GM18511 (cell line): Measurements from ENCODE around the gene PHC2.

Source experiments
- ATAC-seq: cut with Tn5 transposase; IDR thresholded peaks from one replicate; pipeline ENCODE4 v1.9.1; 2021; ENCODE audit warnings: mild to moderate bottlenecking, moderate library complexity; ENCODE audit not compliant: unreplicated experiment

Gene PHC2

DNA sequence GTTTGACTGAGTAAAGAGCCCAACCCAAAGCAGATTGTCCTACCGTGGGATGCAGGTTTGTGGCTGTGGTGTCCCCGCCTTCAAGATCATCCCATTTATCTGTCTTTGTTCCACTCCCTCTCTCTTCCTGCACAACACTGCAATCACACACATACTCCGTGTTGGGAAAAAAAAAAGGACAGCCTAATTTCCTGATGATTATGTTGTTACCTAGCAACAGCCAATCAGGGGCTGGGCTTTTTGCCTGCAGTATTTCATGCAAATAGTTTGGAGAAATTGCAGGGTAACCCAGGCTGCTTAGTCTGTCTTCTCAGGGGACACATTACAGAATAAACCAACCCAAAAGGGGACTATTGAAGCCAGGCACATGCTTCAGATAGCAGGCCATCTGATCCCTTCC lies 38.3 kb downstream of the PHC2 start:
- no peak for ATAC-seq

DNA sequence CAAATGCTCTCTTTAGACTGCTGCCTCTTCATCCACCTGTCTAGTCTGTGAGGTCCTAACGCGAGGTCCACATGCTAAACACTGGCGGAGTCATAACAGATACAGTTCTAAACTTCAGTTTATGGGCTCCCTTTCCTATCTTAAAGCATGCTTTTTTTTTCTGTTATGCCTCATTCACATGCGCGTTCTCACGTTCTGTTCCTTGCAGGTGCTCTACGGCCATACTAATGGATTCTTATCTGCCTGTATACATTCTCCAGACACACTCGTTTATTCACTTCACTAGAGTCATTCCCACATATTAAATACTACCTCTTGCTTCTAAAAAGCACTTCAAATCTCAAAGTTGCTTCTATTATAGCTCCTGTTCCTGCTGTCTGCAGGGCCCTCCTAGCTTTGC lies 38.7 kb downstream of the PHC2 start:
- ATAC-seq = no peak

DNA sequence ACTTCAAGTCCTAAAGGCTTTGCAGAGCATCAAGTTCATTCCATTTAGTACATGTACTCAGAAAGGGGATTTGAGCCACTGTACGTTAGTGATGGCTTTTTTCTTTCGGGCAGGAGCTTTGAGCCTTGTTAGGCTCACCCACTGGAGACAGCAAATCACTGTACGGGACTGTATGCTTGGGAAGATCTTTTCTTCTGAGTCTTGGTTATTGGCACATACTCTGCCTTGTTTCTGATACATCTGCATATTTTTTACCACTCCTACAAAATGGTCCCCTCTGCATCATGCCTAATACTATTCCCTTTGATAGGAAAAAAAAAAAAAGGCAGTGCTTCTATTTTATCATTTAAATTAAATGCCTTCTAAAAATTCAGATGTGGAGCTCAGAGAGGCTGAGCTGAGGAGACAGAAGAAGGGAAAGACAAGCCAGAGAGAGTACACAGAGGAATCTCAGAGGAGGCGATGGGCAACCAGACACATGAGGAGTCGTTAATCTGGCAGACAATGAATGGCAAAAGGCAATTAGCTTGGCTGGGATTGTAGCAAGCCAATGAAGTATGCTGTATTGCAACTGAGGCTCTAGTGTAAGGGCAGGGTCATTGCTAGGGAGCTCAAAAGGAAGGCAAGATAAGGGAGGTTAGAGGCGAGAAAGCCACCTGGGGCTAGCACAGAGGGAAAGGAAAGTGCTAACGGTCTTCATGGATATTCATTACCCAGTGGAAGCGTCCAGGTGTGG lies 39.4 kb downstream of the PHC2 start:
- no peak for ATAC-seq

DNA sequence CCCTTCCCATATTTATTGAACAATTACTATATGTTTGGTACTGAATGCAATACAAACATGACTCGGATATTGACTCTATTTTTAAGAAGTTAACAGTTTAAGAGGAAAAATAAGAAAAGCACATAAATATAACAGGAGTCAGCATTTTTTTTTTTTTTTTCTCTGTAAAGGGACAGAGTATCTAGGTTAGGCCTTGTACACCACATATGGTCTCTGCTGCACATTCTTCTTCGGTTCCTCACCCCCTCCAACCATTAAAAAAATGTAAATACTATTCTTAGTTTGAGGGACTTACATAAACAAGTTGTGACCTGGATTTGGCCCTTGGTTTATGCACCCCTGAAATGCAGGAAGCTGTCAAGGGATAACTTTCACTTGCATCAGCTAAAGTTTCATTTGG lies 40.4 kb downstream of the PHC2 start:
- no peak for ATAC-seq

DNA sequence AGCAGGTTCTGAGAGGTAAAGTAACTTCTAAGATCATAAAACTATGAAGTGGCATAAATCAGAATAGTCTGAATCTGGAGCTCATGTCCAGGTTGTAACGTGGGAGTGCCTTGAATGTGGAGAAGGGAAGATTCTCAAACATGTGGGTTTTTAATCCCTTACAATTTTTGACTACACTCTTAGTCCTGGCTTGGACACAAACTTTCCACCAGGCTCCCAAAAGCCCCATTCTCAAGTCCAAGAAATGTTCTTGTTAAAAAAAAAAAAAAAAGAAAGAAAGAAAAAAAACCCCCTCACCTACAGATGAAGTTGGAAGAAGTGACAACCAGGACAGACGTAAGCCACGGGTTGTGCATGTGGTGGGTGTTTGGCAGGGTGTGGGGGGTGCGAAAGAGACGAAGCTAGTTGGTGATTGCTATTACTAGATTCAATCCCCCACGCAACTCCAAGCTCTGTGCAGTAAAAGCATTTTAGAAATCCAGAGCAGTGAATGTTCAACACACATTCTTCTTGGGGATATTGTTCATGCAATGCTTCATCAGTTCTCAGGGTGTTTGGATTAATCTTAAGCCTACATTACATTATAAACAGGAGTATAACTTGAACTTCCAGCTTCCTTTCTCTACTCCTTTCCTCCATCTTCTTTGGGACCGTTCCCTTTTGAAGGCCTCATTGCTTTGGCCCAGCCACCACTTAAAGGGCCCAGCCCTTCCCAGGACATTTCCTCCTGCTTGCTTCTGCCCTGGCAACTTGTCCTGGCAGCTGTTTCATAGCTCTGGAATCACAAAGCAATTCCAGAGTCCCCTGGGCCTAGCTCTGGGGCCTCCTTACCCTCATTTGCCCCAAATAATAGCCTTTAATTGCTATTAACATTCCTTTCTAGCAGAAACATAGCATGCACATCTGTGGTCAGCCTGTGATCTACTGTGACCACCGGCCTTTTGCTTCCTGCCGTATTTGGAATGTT lies 41.8 kb downstream of the PHC2 start:
- no peak for ATAC-seq

DNA sequence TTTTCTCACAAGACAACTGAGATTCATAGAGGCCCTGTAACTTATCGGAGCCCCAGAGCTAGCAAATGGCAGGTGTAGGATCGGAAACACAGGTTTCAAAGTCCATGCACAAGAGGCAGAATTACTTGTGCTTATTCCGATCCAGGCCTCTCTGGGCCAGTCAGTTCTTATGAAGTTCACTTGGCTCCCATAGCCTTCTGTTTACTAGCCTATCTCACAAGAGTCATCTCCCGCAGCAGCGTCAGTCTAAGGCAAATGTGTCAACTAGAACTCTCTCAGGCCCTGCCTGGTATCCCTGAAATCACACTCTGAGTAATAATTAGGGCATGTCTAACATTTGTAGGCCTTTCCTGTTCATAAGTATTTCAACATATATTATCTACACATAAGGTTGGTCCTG lies 43.3 kb downstream of the PHC2 start:
- no peak for ATAC-seq

DNA sequence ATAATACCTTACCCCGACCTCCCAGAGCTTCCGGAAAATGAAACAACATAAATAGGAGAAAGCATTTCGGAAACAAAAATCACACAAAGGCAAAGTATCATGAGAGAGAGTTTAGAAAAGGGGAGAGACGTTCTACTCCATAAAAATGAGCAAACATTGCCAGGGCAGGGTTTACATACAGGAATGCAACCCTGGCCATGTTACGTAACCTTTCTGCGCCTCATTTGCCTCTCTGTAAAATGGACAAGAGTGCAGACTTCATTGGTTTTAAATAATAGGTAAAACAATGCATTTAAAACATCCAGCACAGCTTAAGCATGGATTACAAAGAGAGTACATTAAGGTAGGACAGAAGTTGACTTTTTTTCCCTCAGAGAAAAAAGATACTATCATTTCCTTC lies 45.6 kb downstream of the PHC2 start:
- no peak for ATAC-seq

DNA sequence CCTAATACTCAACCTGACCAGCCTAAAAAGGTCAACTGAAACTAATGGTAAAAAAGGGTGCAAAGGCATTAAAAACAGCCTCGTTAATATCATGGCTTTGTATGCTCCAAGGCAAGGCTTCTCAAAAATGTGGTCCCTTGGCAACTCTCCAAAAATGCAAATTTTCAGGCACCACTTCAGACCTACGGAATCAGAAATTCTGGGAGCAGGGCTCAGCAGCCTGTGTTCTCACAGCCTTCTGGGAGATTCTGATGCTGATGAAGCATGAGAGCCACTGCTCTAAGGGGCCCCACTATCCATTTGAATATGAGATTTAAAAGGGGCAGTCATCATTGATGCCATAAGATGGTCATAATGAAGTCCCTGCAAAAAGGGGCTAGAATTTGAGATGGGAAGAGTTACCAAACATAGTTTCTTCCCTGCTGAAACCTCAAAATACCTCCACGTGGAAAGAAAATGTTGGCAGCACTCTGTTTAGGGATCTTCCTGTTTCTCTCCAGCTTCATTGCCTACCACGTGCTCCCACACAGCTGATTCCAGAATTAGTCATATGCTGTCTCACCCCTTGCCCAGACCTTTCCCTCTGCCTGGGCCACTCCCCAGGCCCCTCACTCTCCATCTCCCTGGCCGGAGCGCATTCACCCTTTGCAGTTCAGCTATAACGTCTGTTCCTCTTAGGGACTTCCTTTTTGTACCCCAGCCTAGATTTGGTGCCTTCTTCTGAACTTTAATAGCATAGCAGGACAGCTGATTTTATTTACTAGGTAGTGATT lies 46.7 kb downstream of the PHC2 start:
- no peak for ATAC-seq

DNA sequence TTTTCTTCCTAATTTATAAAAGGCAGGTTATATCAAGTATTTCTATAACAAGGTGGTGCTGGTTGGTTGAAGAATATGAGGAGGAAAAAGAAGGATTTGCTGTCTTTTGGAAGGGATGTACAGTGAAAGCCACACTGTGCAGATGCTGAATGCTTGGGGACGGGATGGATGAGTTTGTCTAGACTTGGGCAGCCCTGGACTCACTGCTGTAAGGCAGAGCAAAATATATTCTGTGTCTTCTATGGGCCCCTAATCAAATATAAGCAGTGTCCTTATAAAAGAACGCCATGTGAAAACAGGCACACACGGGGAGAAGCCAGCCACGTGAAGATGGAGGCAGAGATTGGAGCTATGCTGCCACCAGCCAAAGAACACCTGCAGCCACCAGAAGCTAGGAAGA lies 47.4 kb downstream of the PHC2 start:
- no peak for ATAC-seq

DNA sequence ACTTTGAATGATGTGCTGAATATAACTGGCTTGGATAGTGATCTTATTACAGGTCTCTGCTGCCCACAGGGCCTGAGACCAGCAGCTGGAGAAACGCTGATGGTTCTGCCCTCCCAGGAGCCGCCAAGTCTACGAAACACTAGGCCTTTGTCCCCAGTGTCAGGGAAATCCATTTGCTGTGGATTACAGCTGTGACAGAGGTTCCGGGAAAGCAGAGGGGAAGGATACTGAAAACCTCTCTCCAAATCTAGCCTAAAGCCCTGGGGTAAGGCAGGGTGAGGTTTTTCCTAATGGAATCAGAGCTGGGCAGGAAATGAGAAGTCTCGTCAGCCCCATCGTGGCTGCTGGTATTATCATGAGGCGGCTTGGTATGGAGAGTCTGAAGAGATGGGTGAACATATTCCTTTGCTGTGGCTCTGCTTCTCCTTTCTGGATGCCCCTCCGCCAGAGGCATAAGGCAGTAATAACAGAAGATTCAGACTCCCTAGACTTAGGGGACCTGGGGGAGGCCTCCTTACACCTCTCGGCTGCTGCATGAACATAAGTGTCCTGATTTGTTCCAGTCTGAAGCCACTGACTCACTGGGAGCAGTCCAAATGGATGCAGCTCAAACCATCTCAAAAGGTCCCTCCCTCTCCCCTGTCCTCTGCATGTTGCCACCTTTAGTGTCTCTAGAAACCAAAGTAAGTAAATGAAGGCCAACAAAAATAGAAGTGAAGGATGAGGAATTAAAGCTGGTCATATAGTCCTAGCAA lies 48.1 kb downstream of the PHC2 start:
- ATAC-seq = no peak

DNA sequence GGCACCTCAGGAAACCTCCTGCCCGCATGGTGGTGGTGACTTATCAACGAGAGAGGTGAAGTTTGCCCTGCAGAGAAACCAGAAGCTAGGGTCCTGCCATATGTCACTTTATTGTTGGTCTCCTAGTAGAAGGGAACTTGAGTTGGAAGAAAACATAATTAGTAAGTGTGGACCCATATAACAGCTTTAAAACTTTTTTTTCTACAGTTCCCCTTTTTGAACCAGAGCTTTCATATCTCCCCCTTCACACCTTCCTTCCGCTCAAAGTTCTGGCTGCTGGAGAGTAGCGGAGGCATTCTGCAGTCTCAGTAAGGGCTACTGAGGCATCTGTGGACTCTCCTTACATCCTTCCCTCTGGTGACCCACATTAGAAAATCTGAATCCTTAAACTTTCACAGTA lies 48.9 kb downstream of the PHC2 start:
- ATAC-seq = no peak

DNA sequence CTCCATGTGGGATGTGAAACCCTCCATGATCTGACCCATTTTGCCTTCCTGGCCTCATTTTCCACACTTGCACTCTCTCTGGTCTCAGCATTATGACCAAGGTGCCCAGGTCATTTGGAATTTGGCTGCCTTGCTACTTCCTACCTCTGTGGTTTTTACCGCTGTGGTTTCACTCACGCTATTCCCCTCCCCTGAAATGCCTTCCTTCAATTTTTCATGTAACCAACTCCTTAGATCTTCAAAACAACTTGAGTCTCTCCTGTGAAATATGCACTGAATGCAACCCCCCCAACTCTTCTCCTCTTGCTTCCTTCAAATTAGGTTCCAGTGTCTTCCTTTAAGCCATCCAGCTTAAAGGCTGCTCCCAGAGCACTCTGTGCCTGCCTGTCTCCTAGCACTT lies 50.1 kb downstream of the PHC2 start:
- no peak for ATAC-seq

DNA sequence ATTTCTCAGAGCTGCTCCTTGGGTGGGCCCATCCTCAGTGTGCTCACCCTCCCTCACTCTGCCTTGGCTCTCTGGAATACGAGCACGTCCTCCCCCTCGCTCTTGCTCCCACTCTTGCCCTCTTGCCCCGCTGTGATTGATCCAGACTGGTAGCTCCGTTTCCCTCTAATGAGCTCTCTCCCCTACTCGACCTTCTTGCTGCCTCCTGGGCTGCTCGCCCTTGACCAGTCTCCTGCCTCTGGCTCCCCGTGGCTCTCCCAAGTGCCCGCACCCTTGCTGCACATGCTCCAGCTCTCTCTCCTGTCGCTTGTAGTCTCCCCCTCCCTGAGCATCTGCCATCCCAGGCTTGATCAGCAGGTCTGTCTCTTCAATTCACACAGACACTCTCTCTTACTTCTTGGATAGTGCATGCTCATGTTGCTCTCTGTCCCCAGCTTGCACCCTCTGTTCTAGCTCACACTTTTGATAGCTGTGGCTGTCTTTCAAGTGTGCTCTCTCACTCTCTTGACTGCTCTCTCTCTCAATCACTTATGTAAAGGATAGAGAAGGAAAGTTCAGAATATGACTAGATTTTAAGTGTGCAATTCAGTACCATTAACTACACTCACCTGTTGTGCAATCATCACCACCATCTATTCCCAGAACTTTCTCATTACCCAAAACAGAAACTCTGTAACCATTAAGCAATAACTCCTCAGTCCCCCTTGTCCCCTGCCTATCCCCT lies 51.1 kb downstream of the PHC2 start:
- no peak for ATAC-seq

DNA sequence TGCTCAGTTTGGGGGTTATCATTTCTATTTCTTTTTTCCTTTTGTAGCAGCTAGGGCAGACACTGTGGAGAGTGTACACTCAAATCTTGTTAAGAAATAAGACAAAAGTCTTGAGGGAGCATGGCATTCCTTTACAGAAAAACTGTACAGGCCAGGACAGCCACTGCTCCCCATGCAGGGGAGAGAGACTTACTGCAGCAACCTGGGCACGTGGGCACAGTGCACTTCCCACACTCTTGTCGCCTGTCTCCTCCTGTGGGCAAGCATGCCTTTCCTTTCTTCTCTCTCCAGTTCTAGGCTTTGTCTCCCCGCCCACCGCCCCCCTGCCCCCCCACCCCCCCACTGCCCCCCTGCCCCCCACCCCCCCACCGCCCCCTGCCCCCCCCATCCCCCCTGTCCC lies 51.9 kb downstream of the PHC2 start:
- no peak for ATAC-seq

DNA sequence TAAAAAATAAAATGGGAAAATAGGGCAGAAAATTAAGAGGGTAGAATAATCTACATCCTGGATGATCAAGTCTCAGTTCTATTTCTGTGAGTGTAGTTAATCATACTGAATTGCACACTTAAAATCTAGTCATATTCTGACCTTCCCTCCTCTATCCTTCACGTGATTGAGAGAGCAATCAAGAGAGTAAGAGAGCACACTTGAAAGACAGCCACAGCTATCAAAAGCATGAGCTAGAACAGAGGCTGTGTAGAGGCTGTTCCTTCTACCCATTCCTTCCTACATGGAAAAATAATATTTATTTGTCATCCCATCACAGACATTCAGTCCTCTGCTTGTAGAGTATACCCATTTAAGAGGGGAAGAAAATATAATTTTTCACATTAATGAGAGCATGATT lies 52.4 kb downstream of the PHC2 start:
- ATAC-seq = no peak

DNA sequence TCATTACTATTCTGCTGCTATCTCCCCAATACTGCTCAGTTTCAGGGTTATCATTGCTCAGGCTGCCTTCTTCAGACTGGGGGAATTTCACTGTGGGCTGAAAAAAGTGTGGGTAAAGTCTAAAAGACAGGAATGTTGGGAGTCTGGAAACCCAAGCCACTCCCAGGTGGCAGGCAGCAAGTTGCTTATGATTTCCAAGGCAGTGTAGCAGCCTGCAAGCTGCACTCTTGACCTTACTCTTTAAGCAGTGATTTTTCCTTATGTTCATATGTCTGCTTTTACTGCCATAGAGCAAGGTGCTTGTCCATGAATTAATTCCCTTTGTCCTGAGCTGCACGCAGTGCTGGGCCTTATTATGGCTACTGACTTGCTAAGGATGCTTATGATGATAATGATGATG lies 53.1 kb downstream of the PHC2 start:
- no peak for ATAC-seq

DNA sequence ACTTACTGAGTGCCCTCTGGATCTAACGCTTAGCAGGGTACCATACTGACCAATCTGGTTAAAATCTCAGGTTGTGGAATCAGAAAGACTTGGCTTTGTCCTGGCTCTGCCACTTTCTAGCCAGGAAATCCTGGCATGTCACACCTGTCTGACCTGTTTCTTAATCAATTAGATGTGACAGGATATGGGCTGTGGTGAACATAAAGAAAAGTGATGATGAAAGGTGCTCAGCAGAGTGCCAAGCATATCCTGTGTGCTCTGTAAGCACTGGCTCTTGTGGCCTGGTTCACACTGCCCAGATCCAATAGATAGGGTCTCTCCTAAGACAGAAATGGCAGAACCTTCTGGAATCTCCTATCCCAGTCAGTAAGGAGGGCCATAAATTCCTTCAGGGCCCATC lies 53.9 kb downstream of the PHC2 start:
- no peak for ATAC-seq

DNA sequence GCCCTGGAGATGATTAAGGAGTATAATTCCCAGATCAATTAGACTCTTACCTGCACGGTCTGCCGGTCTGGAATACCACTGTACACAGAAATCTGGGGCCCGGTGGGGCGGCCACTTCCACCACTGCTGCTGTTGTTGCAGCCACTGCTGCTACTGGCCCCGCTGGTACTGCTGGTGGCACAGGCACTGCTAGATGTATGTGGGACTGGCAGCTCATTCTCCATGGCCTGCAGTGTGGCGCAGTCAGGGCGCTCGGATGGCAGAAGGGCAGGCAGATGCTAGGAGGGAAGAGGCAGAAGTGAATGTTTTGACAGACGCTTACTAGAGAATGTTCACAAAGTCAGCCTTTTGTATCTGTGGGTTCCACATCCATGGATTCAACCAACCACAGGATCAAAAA lies 55.6 kb downstream of the PHC2 start:
- no peak for ATAC-seq

DNA sequence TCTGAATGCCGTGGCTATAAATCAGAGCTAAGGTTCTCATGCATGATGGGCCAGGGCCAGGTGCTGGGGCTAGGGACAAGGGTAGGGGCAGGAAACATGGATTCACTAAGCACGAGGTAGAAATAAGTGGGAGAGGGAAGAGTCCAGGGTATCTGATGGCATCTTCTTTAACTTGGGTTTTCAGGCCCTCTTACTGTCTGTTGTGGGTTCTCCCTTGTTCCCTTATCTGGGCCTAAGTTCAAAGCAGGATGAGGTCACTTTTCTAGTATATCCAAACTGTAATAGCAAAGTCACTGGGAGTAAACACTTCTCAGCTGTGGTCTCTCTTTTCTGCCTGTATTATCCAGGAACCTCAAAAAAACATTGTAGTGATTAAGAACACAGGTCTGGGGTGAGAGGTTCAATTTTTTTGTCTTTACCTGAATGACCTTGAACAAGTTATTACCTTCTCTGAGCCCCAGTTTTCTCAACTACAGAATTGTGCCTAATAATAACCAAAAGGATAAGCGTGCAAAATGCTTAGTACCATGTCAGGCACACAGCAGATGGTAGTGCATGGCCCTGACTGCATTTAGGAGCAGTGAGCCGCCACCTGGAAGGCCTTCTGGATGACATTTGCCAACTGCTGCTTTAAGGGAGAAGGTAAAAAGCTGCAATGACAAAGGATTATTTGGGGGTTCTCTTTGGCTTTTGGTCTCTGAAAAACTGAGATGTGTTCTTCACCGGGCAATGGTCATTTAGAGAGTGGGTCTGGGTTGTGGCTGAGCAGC lies 56.4 kb downstream of the PHC2 start:
- no peak for ATAC-seq
